Measurements from ENCODE around the gene CHRDL1. TPM values are rescaled to one million over a fixed set of nuclear protein-coding genes. Genes with fewer than 3 reads are reported as not detected.

CHRDL1 gene
- total RNA-seq, 4 donors from 2014 or later: 23.6 to 140 (median 62.7) TPM

GRCh38 chrX:110733166-110733565, 62.5 kb downstream of the CHRDL1 start:
- WGBS, 2 donors: 80 to 93% methylated on average over 1 to 2 of the region's 2 CpGs
- Histone ChIP-seq H3K9me3 (no peaks in the 10 kb centered on the region), H3K4me1 (peaks cover 0 to 2% of the 10 kb centered on the region in 2 donors), H3K36me3 (no peaks in the 10 kb centered on the region), H3K27me3 (no peaks in the 10 kb centered on the region), H3K27ac (no peak overlapping the region), H3K4me3 (replicated peaks in 1 of 3) (no peak overlapping the region)
- intact Hi-C loops (cut with DNase I): no loop called here
- DNase-seq: no peak
- TF ChIP-seq CTCF (IDR thresholded peaks at IDR 0.05): no peak
- no peak for TF ChIP-seq POLR2A (IDR thresholded peaks at IDR 0.05)

- H3K4me1 ChIP-seq: peaks cover 0 to 2% of the 10 kb centered on the region in 2 donors
- WGBS, 2 donors: 65 to 79% methylated on average over 5 to 6 of the region's 6 CpGs
- H3K27ac ChIP-seq: no peak overlapping the region
- no peaks in the 10 kb centered on the region for H3K36me3 ChIP-seq
- no peak overlapping the region for H3K4me3 ChIP-seq (replicated peaks in 1 of 3)
- H3K9me3 ChIP-seq: no peaks in the 10 kb centered on the region
- no peaks in the 10 kb centered on the region for H3K27me3 ChIP-seq
- intact Hi-C loops (cut with DNase I): no loop called here
- no peak for DNase-seq
- TF ChIP-seq POLR2A (IDR thresholded peaks at IDR 0.05): no peak
- TF ChIP-seq CTCF (IDR thresholded peaks at IDR 0.05): no peak
These were observed 63.4 kb downstream of the CHRDL1 start for GRCh38 chrX:110732266-110732665.

GRCh38 chrX:110723844-110724243, 71.8 kb downstream of the CHRDL1 start:
- DNase-seq: no peak
- Histone ChIP-seq H3K9me3 (no peaks in the 10 kb centered on the region), H3K27me3 (no peaks in the 10 kb centered on the region), H3K27ac (no peak overlapping the region), H3K4me1 (no peaks in the 10 kb centered on the region), H3K4me3 (replicated peaks in 1 of 3) (no peak overlapping the region), H3K36me3 (no peaks in the 10 kb centered on the region)
- 86 to 91% methylated on average over 2 of the region's 2 CpGs for WGBS, 2 donors
- TF ChIP-seq CTCF (IDR thresholded peaks at IDR 0.05): no peak
- TF ChIP-seq POLR2A (IDR thresholded peaks at IDR 0.05): no peak
- intact Hi-C loops (cut with DNase I): no loop called here

- intact Hi-C loops (cut with DNase I): no loop called here
These were observed 73.5 kb downstream of the CHRDL1 start for GRCh38 chrX:110722135-110722534.

GRCh38 chrX:110713666-110714065, 82.0 kb downstream of the CHRDL1 start:
- 74 to 89% methylated on average over 2 of the region's 2 CpGs for WGBS, 2 donors
- TF ChIP-seq CTCF (IDR thresholded peaks at IDR 0.05) (no peak), POLR2A (IDR thresholded peaks at IDR 0.05) (no peak)
- no peak for DNase-seq
- H3K27ac ChIP-seq: no peak overlapping the region
- H3K36me3 ChIP-seq: no peaks in the 10 kb centered on the region
- intact Hi-C loops (cut with DNase I): no loop called here
- H3K9me3 ChIP-seq: no peaks in the 10 kb centered on the region
- H3K4me1 ChIP-seq: no peaks in the 10 kb centered on the region
- no peak overlapping the region for H3K4me3 ChIP-seq (replicated peaks in 1 of 3)
- H3K27me3 ChIP-seq: no peaks in the 10 kb centered on the region

More at GRCh38 chrX:110722135-110722534, 73.5 kb downstream of the CHRDL1 start:
- H3K9me3 ChIP-seq: no peaks in the 10 kb centered on the region
- WGBS, 2 donors: 90 to 92% methylated on average over 10 of the region's 10 CpGs
- no peaks in the 10 kb centered on the region for H3K36me3 ChIP-seq
- H3K4me3 ChIP-seq (replicated peaks in 1 of 3): no peak overlapping the region
- TF ChIP-seq POLR2A (IDR thresholded peaks at IDR 0.05) (no peak), CTCF (IDR thresholded peaks at IDR 0.05) (no peak)
- no peak for DNase-seq
- no peaks in the 10 kb centered on the region for H3K4me1 ChIP-seq
- no peaks in the 10 kb centered on the region for H3K27me3 ChIP-seq
- no peak overlapping the region for H3K27ac ChIP-seq

Data from thyroid gland (tissue), 4 donors.